D721Med (cell line): ENCODE results near the gene PCBP4.
A peak's percentile ranks its signal among the peaks of the same experiment; 100 is the strongest.

Experiments
- DNase-seq: peaks from one replicate; pipeline ENCODE4 v3.0.0; 2011; ENCODE audit warnings: low spot score; ENCODE audit not compliant: insufficient read length
- FAIRE-seq: peaks from 2 replicates; lab custom pipeline; 2011; peaks lifted over from hg19 to GRCh38; lab: Jason Lieb, UNC
- CTCF ChIP-seq: IDR thresholded peaks from 2 replicates; pipeline ENCODE4 v1.5.1; 2012; ENCODE audit warnings: mild to moderate bottlenecking, control low read depth; ENCODE audit not compliant: insufficient read depth; ENCODE audit errors: missing control alignments

PCBP4 gene

GRCh38 chr3:52007291-52007690 is 40.0 kb upstream of the PCBP4 start:
- DNase-seq (no peak), FAIRE-seq (no peak)
- TF ChIP-seq CTCF = no peak

- no peak for TF ChIP-seq CTCF
- no peak for FAIRE-seq
- DNase-seq = no peak
Measured at GRCh38 chr3:52006820-52007133, 39.5 kb upstream of the PCBP4 start.

- TF ChIP-seq CTCF = no peak
- no peak for DNase-seq
- FAIRE-seq = no peak
Measured at GRCh38 chr3:52006017-52006819, 39.0 kb upstream of the PCBP4 start.

GRCh38 chr3:52005571-52005986 is 38.3 kb upstream of the PCBP4 start:
- FAIRE-seq = no peak
- TF ChIP-seq CTCF = no peak
- no peak for DNase-seq

- TF ChIP-seq CTCF = no peak
- DNase-seq (no peak), FAIRE-seq (no peak)
Measured at GRCh38 chr3:52004906-52005395, 37.7 kb upstream of the PCBP4 start.

GRCh38 chr3:52004163-52004787 is 37.0 kb upstream of the PCBP4 start:
- FAIRE-seq = no peak
- peak; percentile 92 for DNase-seq
- peak; percentile 82 for TF ChIP-seq CTCF

- no peak for FAIRE-seq
- TF ChIP-seq CTCF = no peak
- DNase-seq = no peak
Measured at GRCh38 chr3:52002748-52003147, 35.5 kb upstream of the PCBP4 start.
